HUES48 (cell line): Measurements from ENCODE around the gene ACOXL.
"Not testable (repeated sequence)": the region's sequence is repeated elsewhere in the genome, so short reads cannot be mapped to it uniquely, and the experiment has no call there.

ENCODE experiments used
- H3K27ac ChIP-seq: one replicate; pipeline ENCODE4 v1.7.0; 2013; ENCODE audit warnings: low read depth, low read length, inconsistent platforms
- H3K27me3 ChIP-seq: 2 replicates; pipeline ENCODE4 v1.6.1; 2013; ENCODE audit warnings: mild to moderate bottlenecking, low read length; ENCODE audit not compliant: control insufficient read depth, insufficient read depth
- H3K36me3 ChIP-seq: 2 replicates; pipeline ENCODE4 v1.6.1; 2013; ENCODE audit warnings: low read length; ENCODE audit not compliant: control insufficient read depth, insufficient read depth
- H3K4me1 ChIP-seq: 2 replicates; pipeline ENCODE4 v1.6.1; 2013; ENCODE audit warnings: mild to moderate bottlenecking, low read length; ENCODE audit not compliant: control insufficient read depth, insufficient read depth
- H3K4me3 ChIP-seq: 2 replicates; pipeline ENCODE4 v1.5.1; 2013; ENCODE audit warnings: mild to moderate bottlenecking, low read depth, low read length
- H3K9ac ChIP-seq: 2 replicates; pipeline ENCODE4 v1.6.1; 2013; ENCODE audit warnings: mild to moderate bottlenecking, low read depth, low read length, moderate library complexity
- H3K9me3 ChIP-seq: 2 replicates; pipeline ENCODE4 v1.6.1; 2013; ENCODE audit warnings: low read length; ENCODE audit not compliant: control insufficient read depth, insufficient read depth

The ACOXL gene

DNA sequence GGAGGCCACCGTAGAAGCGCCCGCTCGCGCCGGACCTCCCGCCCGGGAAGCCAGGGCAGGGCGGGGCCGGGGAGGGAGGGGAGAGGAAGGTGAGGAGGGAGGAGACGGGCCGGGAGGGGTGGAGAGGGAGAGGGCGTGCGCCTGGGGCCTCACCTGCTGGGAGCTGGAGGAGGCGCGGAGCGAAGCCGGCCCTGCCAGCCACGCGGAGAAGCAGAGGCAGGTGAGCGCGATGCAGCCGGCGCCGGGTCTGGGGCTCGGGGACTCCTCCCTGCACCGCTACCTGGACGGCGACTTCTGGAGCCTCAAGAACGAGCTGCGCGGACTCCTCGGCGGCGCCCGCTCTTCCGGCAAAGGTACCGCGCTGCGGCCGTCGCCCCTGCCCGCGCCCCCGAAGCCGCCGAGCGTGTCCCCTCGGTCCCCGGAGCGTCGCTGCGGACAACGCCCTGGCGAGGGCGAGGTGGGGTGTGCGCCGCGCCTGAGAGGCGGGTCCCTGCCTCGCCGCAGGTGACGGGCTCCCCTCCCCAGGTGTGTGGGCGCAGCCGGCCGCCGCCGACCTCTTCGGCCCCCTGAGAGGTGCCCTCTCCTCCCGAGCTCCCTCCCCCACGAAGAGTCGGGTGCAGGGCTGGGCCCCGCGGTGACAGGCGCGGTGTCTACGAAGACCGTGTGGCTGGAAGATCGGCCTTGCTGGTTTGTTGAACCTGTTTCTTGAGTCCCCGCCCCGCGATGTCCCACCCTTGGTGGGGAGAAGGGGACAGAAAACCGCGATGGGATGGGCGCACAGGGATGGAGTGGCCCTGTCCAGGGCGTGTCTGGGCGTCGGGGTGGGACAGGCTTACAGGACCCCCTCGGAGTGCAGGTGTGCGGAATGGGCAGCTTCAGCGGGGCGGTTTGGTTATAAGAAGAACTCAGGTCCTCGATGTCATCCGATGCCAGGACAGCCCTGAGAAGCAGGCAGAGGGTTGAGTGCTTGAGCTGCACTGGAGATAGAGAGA lies at the start of gene ACOXL:
Gene ACOXL, plus strand, starts transcription at position 152 of the 992 bp plus-strand sequence. CDS start 35,817 bp downstream, outside the sequence.
- Histone ChIP-seq H3K36me3 (no peaks in the 10 kb centered on the region), H3K9me3 (no peaks in the 10 kb centered on the region), H3K9ac (peak within 1 kb of the TSS; percentile 60; the same call in 1 of the 2 replicates), H3K27ac (peak within 1 kb of the TSS; percentile 31), H3K4me3 (peak within 1 kb of the TSS; percentile 75), H3K4me1 (peaks cover 45% of the 10 kb centered on the region), H3K27me3 (peaks cover 20% of the 10 kb centered on the region)

DNA sequence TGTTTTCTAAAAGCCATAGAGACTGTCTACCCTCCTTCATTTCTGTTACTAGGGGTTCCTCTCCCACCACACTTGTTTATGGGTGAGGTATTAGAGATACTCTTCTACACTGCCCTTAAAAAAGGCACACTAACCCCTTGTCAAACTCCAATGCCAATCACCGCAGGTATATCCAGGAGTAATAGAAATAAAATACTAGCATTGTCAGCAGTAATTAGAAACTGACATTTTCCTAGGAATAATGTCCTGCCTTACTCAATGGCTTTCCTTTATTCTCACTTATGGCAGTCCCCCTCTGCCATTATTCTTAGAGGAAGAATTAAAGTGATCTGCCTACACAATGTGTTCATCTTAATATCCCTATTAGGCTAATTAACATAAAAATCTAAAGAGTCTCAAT lies 49.5 kb upstream of the ACOXL start:
- no peaks in the 10 kb centered on the region; the same call in 1 of the 2 replicates for H3K27me3 ChIP-seq

DNA sequence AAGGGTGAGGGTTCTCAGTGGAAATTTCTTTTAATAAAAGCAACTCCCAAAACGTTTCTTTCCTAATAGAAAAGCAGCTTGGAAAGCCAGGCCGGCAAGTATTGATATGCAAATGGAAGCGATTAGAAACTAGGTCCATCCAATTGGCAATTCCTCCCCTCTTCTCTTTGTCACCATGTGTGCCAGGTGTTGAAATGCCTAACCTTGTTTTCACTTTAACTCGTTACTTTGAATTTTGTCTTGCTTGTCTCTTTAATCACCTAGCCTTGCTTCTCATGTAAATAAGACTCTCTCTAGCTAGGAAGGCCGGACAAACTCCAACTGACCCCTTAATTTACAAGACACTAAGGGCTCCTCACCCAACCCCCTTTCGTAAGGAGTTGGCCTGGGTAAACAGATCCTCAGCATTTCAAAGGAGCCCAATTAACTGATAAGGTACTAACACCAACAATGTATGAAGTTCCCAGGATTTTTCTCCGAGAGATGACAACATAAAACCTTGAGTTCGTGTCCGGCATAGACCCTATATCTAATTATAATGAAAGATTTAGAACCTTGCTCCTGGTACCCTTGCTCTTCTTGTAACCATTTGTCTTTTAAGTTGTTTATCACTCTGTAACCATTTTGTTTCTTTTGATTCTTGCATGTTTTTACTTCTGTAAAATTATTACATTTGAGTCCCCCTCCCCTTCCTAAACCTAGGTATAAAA lies 44.4 kb upstream of the ACOXL start:
- H3K36me3 ChIP-seq, H3K27me3 ChIP-seq: not testable (repeated sequence)
- peaks cover 36% of the 10 kb centered on the region for H3K4me1 ChIP-seq
- H3K27ac ChIP-seq: peak overlapping the region; percentile 99
- H3K9ac ChIP-seq: peak overlapping the region; percentile 61
- peaks cover 13% of the 10 kb centered on the region for H3K9me3 ChIP-seq
- peak overlapping the region; percentile 57 for H3K4me3 ChIP-seq

More for the DNA sequence above, 49.5 kb upstream of the ACOXL start:
- Histone ChIP-seq H3K9ac (no peak overlapping the region), H3K36me3 (no peaks in the 10 kb centered on the region), H3K4me3 (no peak overlapping the region), H3K4me1 (peaks cover 31% of the 10 kb centered on the region), H3K9me3 (peaks cover 13% of the 10 kb centered on the region), H3K27ac (no peak overlapping the region)

DNA sequence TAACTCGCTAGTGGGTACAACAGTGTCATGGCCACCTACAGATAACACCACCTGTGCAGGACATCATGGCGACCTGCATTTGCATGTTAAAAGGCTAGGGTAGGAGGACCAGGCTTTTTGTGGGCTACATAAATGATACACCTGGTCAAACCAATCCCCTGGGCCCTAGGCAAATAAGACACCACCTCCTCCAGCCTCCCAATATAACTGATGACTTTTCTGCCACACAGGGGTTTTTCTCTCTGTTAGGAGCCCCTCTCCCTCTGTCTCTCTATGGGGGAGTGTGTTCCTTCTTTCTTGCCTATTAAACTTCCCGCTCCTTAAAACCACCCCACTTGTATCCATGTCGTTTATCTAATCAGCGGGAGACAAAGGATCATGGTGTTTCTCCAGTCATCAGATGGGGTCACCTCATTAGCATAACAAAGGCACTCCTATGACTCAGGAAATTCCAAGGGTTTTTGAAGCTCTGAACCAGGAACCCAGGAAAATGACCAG lies 43.7 kb upstream of the ACOXL start:
- Histone ChIP-seq H3K27ac (peak overlapping the region; percentile 99), H3K9ac (peak overlapping the region; percentile 61), H3K36me3 (no peaks in the 10 kb centered on the region), H3K27me3 (0 out of 2 replicates have a peak, but pooled peaks cover 3% of the 10 kb centered on the region), H3K9me3 (peaks cover 13% of the 10 kb centered on the region), H3K4me1 (peaks cover 32% of the 10 kb centered on the region), H3K4me3 (peak overlapping the region; percentile 57)

DNA sequence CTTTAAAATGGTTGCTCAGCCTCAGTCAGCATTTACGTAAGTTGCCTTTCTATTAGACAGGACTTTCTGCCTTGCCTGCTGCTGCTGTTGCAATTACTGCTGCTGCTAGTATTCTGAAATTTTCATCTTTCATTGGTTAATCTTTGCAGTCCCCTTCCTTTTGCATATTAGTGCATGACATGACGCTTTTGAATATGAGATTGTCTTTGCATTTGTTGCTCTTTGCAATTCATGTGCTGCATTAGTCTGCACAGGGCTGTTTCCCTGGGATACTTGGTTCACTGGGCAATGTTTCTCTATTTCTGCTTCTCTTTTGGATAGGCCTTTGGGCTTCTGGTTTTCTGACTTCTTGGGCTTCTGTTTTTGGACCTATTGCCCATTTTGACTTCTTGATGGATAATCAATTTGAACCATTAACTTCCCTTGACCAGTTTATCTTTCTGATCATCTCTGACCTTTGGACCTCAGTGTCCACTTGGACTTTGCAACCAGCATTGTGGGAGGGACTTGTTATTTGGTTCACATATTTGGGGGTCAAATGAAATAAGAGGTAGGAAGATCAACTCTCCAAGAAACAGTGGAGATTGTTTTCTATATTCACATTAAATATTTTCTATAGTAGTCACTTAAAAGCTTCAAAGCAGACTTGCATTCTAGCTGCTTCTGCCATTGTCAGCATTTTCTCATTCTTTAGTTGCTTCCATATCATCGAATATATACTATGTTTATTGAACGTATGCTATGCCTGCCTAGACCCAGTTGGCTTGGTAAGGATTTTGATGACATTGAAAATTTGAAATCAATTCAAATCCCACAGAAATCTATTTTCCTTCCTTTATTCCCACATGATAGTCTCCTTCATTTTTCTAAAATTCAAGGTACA lies 42.0 kb upstream of the ACOXL start:
- Histone ChIP-seq H3K36me3 (no peaks in the 10 kb centered on the region), H3K9ac (no peak overlapping the region), H3K4me1 (peaks cover 38% of the 10 kb centered on the region), H3K27ac (peak overlapping the region; percentile 99), H3K27me3 (0 out of 2 replicates have a peak, but pooled peaks cover 3% of the 10 kb centered on the region), H3K4me3 (no peak overlapping the region), H3K9me3 (peaks cover 13% of the 10 kb centered on the region)

DNA sequence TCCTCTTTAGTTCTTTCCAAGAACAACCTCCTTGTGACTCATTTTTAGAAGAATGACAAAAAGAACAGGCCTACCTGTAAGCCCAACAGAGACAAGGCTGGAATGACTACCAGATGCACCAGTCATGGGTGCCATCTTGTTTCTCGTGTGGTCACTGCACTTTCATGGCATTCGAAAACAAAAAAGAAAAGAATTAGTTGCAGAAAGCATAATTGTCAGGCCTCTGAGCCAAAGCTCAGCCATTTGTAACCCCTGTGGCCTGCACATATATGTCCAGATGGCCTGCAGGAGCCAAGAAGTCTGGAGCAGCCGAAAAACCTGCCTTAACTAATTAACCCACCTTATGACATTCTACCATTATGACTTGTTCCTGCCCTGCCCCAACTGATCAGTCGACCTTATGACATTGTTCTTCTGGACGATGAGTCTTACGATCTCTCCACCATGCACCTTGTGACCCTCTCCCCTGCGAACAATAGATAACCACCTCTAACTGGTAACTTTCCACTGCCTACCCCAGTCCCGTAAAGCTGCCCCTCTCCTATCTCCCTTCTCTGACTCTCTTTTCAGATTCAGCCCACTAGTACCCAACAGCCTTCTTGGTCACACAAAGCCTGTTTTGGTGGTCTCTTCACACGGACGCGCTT lies 40.6 kb upstream of the ACOXL start:
- Histone ChIP-seq H3K4me3 (no peak overlapping the region), H3K36me3 (no peaks in the 10 kb centered on the region), H3K27me3 (0 out of 2 replicates have a peak, but pooled peaks cover 3% of the 10 kb centered on the region), H3K4me1 (peaks cover 38% of the 10 kb centered on the region), H3K9me3 (peaks cover 4% of the 10 kb centered on the region; the same call in 1 of the 2 replicates), H3K9ac (no peak overlapping the region), H3K27ac (no peak overlapping the region)

DNA sequence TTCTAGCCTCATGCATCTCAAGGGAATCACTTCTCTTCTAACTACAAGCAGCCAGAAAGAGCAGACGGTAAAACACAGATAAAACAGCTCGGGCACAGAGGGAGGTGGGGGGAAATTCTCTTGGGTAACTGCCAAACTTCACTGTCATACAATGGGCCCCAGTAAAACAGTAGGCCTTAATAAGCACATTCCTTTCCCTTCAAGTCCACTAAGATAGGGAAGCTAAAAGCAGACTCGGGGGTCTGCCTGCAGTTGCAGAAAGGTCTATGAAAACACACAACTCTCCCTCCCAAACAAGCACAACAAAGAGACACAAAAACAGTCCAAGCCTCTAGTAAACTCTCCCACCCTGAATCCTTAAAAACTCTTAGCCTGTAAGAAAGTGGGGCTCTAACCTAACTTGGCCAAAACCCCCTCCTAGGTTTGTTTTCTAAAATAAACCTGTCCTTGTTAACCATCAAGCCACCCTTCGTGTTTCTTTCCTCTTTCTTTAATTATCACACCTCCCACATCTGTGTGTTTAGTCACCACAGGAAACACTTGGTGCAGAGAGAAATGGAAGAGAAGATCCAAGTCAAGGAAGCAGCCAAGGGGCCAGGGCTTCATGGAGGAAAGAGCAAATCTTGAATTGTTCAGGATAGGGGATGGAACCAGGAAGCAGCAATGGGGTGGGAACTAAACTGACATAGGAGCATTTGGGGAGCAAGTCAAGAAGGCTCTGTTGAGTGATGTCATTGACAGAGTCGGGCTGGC lies 37.1 kb upstream of the ACOXL start:
- Histone ChIP-seq H3K27ac (peak overlapping the region; percentile 7), H3K4me1 (peaks cover 16% of the 10 kb centered on the region)
- not testable (repeated sequence) for H3K27me3 ChIP-seq, H3K9ac ChIP-seq, H3K36me3 ChIP-seq, H3K9me3 ChIP-seq, H3K4me3 ChIP-seq

DNA sequence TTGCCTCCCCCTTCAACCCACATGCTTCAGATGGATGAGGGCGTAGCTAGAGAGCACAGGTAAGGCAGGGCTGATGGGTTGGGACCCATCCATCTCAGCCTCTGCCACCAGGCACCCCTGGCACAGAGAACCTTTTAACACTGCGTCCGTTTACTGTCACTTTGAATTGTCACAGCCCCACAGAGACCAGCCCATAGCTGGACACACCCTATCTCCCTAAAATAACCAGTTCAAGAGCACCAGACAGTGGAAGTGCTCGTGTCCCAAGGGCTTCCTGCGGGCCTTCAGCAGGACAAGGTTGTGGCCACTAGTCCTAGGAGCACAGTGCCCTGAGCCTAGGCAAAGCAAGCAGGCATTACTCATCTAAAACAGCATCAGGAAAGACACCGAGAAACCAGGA lies 34.1 kb upstream of the ACOXL start:
- not testable (repeated sequence) for H3K4me3 ChIP-seq, H3K36me3 ChIP-seq, H3K9ac ChIP-seq, H3K27ac ChIP-seq, H3K9me3 ChIP-seq, H3K27me3 ChIP-seq
- peaks cover 27% of the 10 kb centered on the region for H3K4me1 ChIP-seq

DNA sequence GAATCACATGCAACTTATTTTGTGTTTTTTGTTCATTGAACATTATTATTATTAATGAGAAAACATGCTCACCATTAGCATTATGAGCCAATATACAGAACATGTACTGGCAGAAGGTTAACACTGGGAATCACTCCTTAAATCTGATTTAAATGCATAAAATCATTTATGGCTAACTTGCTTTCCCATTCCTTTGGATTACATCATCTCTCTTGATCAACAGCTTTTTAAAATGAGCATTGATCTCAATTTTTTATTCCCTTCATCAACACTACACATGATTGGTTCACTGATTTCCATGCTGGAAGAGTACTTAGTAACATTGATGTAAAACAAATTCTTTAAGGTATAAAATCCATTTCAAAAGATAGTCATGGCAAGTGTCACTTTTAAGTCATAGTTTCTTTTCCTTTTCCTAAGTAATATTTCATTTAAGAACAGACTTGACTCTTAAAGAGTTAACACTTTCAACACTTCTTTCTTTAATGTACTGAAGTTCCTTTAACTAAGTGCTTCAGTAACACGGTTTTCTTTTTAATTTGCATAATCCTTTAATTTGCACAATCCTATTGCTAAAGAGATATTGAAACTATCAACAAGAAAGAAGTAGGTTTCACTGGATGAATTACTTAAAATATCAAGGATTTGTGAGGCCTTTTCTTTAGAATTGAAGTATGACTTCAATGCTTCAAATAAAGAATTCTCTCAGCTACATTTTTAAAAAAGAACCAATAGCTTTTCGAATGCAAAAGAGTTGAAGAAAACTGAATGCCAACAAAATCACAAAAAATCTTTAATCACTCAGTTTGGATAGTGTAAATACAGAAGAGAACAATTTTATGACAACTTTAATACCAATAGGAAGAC lies 29.6 kb upstream of the ACOXL start:
- H3K4me3 ChIP-seq: no peak overlapping the region
- no peaks in the 10 kb centered on the region for H3K36me3 ChIP-seq
- no peaks in the 10 kb centered on the region for H3K9me3 ChIP-seq
- H3K27ac ChIP-seq: no peak overlapping the region
- H3K4me1 ChIP-seq: peaks cover 22% of the 10 kb centered on the region
- H3K9ac ChIP-seq: no peak overlapping the region
- no peaks in the 10 kb centered on the region for H3K27me3 ChIP-seq
